RWPE2 (cell line): ENCODE measurements around the gene PRSS33.
A peak's percentile ranks its signal among the peaks of the same experiment; 100 is the strongest.

ENCODE experiments used
- ATAC-seq: fragments of 200-7000 bp; cut with Tn5 transposase; 3 replicates; pipeline ENCODE4 v1.9.1; 2021; ENCODE audit warnings: low read depth
- DNase-seq: peaks from one replicate; pipeline ENCODE4 v3.0.0-alpha.2; 2020; ENCODE audit warnings: low spot score
- H3K27ac ChIP-seq: fragments of 450-650 bp; 2 replicates; pipeline ENCODE4 v1.5.1; 2017; ENCODE audit warnings: mild to moderate bottlenecking; ENCODE audit not compliant: poor library complexity, severe bottlenecking
- H3K27me3 ChIP-seq: fragments of 250-450 bp; sonication (Bioruptor Pico); 2 replicates; pipeline ENCODE4 v1.5.1; 2021; ENCODE audit warnings: mild to moderate bottlenecking, moderate library complexity; ENCODE audit not compliant: insufficient read depth, poor library complexity, severe bottlenecking
- H3K36me3 ChIP-seq: fragments of 250-450 bp; sonication (Bioruptor Pico); 2 replicates; pipeline ENCODE4 v1.5.1; 2020; ENCODE audit warnings: low read depth, mild to moderate bottlenecking, moderate library complexity
- H3K4me1 ChIP-seq: fragments of 250-450 bp; sonication (Bioruptor Pico); 2 replicates; pipeline ENCODE4 v1.5.1; 2021; ENCODE audit warnings: mild to moderate bottlenecking, moderate library complexity; ENCODE audit not compliant: insufficient read depth, poor library complexity, severe bottlenecking
- H3K4me3 ChIP-seq: fragments of 250-450 bp; sonication (Bioruptor Pico); 2 replicates; pipeline ENCODE4 v1.5.1; 2021; ENCODE audit warnings: mild to moderate bottlenecking, moderate library complexity; ENCODE audit not compliant: severe bottlenecking
- H3K9me3 ChIP-seq: fragments of 250-450 bp; sonication (Bioruptor Pico); 2 replicates; pipeline ENCODE4 v1.5.1; 2021; ENCODE audit warnings: mild to moderate bottlenecking, moderate library complexity; ENCODE audit not compliant: severe bottlenecking
- CTCF ChIP-seq: fragments of 450-650 bp; IDR thresholded peaks from one replicate; pipeline ENCODE4 v1.5.1; 2017; ENCODE audit warnings: mild to moderate bottlenecking, moderate library complexity; ENCODE audit not compliant: poor library complexity, severe bottlenecking

Gene PRSS33

GRCh38 chr16:2806286-2806685 lies 18.9 kb upstream of the PRSS33 start:
- TF ChIP-seq CTCF, result no peak
- H3K4me3 ChIP-seq, result no peak overlapping the region
- no peaks in the 10 kb centered on the region for H3K4me1 ChIP-seq
- no peak overlapping the region for H3K27ac ChIP-seq
- ATAC-seq, result no peak
- H3K36me3 ChIP-seq, result no peaks in the 10 kb centered on the region
- peaks cover 11% of the 10 kb centered on the region for H3K9me3 ChIP-seq
- peaks cover 3% of the 10 kb centered on the region for H3K27me3 ChIP-seq
- DNase-seq, result peak; percentile 12

- no peak overlapping the region for H3K4me3 ChIP-seq
- TF ChIP-seq CTCF, result no peak
- H3K36me3 ChIP-seq, result no peaks in the 10 kb centered on the region
- no peak overlapping the region for H3K27ac ChIP-seq
- H3K9me3 ChIP-seq, result peaks cover 11% of the 10 kb centered on the region
- ATAC-seq (no peak), DNase-seq (peak; percentile 31)
- H3K27me3 ChIP-seq, result peaks cover 3% of the 10 kb centered on the region
- H3K4me1 ChIP-seq, result no peaks in the 10 kb centered on the region
These were observed 17.4 kb upstream of the PRSS33 start for GRCh38 chr16:2804728-2805127.

- no peaks in the 10 kb centered on the region for H3K36me3 ChIP-seq
- peaks cover 11% of the 10 kb centered on the region for H3K9me3 ChIP-seq
- H3K4me1 ChIP-seq, result no peaks in the 10 kb centered on the region
- DNase-seq, result no peak
- no peak for TF ChIP-seq CTCF
- no peak for ATAC-seq
- no peak overlapping the region for H3K4me3 ChIP-seq
- H3K27me3 ChIP-seq, result peaks cover 3% of the 10 kb centered on the region
- H3K27ac ChIP-seq, result no peak overlapping the region
These were observed 16.3 kb upstream of the PRSS33 start for GRCh38 chr16:2803545-2804195.

- peak; percentile 55; the same call in 2 of the 3 replicates for ATAC-seq
- H3K36me3 ChIP-seq, result no peaks in the 10 kb centered on the region
- DNase-seq, result peak; percentile 10
These were observed 12.5 kb upstream of the PRSS33 start for GRCh38 chr16:2799859-2800226.

More at GRCh38 chr16:2799859-2800226, 12.5 kb upstream of the PRSS33 start:
- Histone ChIP-seq H3K4me3 (no peak overlapping the region), H3K4me1 (peaks cover 14% of the 10 kb centered on the region), H3K27ac (no peak overlapping the region), H3K27me3 (peaks cover 3% of the 10 kb centered on the region), H3K9me3 (peaks cover 11% of the 10 kb centered on the region)
- TF ChIP-seq CTCF, result no peak
